Upper lobe of left lung (tissue), 4 donors: ENCODE measurements around the gene PFKL.
A peak's percentile ranks its signal among the peaks of the same experiment; 100 is the strongest.

Experiments used
- CTCF ChIP-seq, 6 experiments: fragments of 450-650 bp in 4 of 6; fragments of 200-600 bp in 2 of 6; sonication (generic) in 2 of 6; IDR thresholded peaks; one replicate each; pipeline ENCODE4 v1.5.1; 2016 to 2019; ENCODE audit warnings: antibody characterized with exemption in 6 of 6
- EP300 ChIP-seq, 4 donors: sonication (generic); formaldehyde crosslinking; IDR thresholded peaks; one replicate each; pipeline ENCODE4 v1.5.1; 2017; ENCODE audit warnings: antibody characterized with exemption in 4 of 4, control low read depth in 2 of 4
- POLR2A ChIP-seq, 4 donors: fragments of 450-650 bp; IDR thresholded peaks; one replicate each; pipeline ENCODE4 v1.5.1; 2016 to 2017; ENCODE audit warnings: antibody characterized with exemption in 4 of 4, mild to moderate bottlenecking in 2 of 4
- POLR2AphosphoS5 ChIP-seq, 2 donors: sonication (generic); formaldehyde crosslinking; IDR thresholded peaks; one replicate each; pipeline ENCODE4 v1.5.1; 2017; ENCODE audit warnings: antibody characterized with exemption in 2 of 2

- peak in 4 of 6 experiments; percentile 16 to 42 (median 32) for TF ChIP-seq CTCF (IDR thresholded peaks at IDR 0.05)
- no peak for TF ChIP-seq EP300 (IDR thresholded peaks at IDR 0.05)
- TF ChIP-seq POLR2A (IDR thresholded peaks at IDR 0.05) = no peak
- TF ChIP-seq POLR2AphosphoS5 (IDR thresholded peaks at IDR 0.05) = peak; percentile 14 to 21
Measured at GRCh38 chr21:44337941-44338895, 38.4 kb downstream of the PFKL start.
